Osteoblast (primary cell): ENCODE results near the gene PCSK5. TPM values are rescaled to one million over a fixed set of nuclear protein-coding genes. Genes with fewer than 3 reads are reported as not detected.

Experiments
- DNase-seq: peaks from one replicate; pipeline ENCODE4 v3.0.0; 2011; ENCODE audit warnings: low spot score, mixed read lengths; ENCODE audit not compliant: insufficient read length; ENCODE audit errors: missing footprints
- H2AFZ ChIP-seq: 2 replicates; pipeline ENCODE4 v1.6.0; 2011; ENCODE audit warnings: mild to moderate bottlenecking, low read length
- H3K27ac ChIP-seq: 2 replicates; pipeline ENCODE4 v1.5.1; 2011; ENCODE audit warnings: mild to moderate bottlenecking, low read depth, low read length, moderate library complexity
- H3K27me3 ChIP-seq: 2 replicates; pipeline ENCODE4 v1.6.0; 2012; ENCODE audit warnings: mild to moderate bottlenecking, control low read depth, inconsistent platforms, low read length, moderate library complexity; ENCODE audit not compliant: insufficient read depth
- H3K36me3 ChIP-seq: 2 replicates; pipeline ENCODE4 v1.5.1; 2011; ENCODE audit warnings: mild to moderate bottlenecking, low read length, control low read depth, moderate library complexity; ENCODE audit not compliant: insufficient read depth
- H3K4me1 ChIP-seq: 2 replicates; pipeline ENCODE4 v1.5.1; 2011; ENCODE audit warnings: mild to moderate bottlenecking, low read length, control low read depth, moderate library complexity; ENCODE audit not compliant: insufficient read depth
- H3K4me2 ChIP-seq: 2 replicates; pipeline ENCODE4 v1.6.0; 2011; ENCODE audit warnings: mild to moderate bottlenecking, low read length; ENCODE audit not compliant: insufficient read depth
- H3K4me3 ChIP-seq: fragments of 200-600 bp; sonication (generic); 3 replicates; pipeline ENCODE4 v1.5.1; 2012; ENCODE audit warnings: mild to moderate bottlenecking, low read length, inconsistent platforms; ENCODE audit not compliant: insufficient read depth
- H3K79me2 ChIP-seq: 2 replicates; pipeline ENCODE4 v1.6.0; 2012; ENCODE audit warnings: mild to moderate bottlenecking, low read length, control low read depth, inconsistent platforms; ENCODE audit not compliant: insufficient read depth
- H3K9me3 ChIP-seq: 2 replicates; pipeline ENCODE4 v1.5.1; 2011; ENCODE audit warnings: low read depth, low read length, control low read depth
- H4K20me1 ChIP-seq: 2 replicates; pipeline ENCODE4 v1.6.0; 2012; ENCODE audit warnings: mild to moderate bottlenecking, low read length, control low read depth; ENCODE audit not compliant: insufficient read depth
- total RNA-seq: library from RNA; depleted of rRNA; stranded (reverse); fragments of >200 nt; gene quantifications from 2 replicates; pipeline ENCODE4 v1.2.3, GENCODE V29; 2012
- TF ChIP-seq, protein P1 (sequence below): IDR thresholded peaks from 2 replicates; pipeline ENCODE4 v1.5.1; 2011; ENCODE audit warnings: mild to moderate bottlenecking, low read depth, low read length, moderate library complexity; ENCODE audit errors: extremely low read depth

Gene PCSK5
- total RNA-seq, 1 donor, result 14.5 TPM

GRCh38 chr9:75993434-75993833 is 103.0 kb downstream of the PCSK5 start:
- peak overlapping the region; percentile 33 for H2AFZ ChIP-seq
- H3K4me1 ChIP-seq, result peaks cover 8% of the 10 kb centered on the region
- H3K79me2 ChIP-seq, result no peaks in the 10 kb centered on the region
- H3K4me3 ChIP-seq, result no peak overlapping the region
- H3K36me3 ChIP-seq, result no peaks in the 10 kb centered on the region
- H3K27me3 ChIP-seq, result no peaks in the 10 kb centered on the region
- H4K20me1 ChIP-seq, result no peaks in the 10 kb centered on the region
- TF ChIP-seq, protein P1, sequence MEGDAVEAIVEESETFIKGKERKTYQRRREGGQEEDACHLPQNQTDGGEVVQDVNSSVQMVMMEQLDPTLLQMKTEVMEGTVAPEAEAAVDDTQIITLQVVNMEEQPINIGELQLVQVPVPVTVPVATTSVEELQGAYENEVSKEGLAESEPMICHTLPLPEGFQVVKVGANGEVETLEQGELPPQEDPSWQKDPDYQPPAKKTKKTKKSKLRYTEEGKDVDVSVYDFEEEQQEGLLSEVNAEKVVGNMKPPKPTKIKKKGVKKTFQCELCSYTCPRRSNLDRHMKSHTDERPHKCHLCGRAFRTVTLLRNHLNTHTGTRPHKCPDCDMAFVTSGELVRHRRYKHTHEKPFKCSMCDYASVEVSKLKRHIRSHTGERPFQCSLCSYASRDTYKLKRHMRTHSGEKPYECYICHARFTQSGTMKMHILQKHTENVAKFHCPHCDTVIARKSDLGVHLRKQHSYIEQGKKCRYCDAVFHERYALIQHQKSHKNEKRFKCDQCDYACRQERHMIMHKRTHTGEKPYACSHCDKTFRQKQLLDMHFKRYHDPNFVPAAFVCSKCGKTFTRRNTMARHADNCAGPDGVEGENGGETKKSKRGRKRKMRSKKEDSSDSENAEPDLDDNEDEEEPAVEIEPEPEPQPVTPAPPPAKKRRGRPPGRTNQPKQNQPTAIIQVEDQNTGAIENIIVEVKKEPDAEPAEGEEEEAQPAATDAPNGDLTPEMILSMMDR, result no peak
- no peak for DNase-seq
- H3K4me2 ChIP-seq, result no peak overlapping the region
- no peaks in the 10 kb centered on the region for H3K9me3 ChIP-seq
- no peak overlapping the region for H3K27ac ChIP-seq

DNA sequence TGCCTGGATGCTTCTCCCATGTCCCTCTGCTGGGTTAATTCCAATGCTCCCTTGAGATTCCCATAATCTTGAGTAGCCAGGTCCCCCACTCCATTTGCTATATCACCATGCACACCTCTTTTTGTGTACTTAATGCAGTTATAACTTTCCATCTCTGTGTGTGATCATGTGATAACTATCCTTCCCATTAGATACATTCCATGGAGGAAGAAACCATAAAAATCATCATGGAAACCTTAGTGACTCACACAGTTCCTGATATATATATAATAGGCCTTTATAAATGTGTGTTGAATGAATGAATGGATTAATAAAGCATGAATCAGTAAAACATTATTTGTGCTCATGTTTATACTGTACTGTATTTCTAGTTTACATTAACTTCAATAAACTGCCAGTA is 104.6 kb downstream of the PCSK5 start:
- Histone ChIP-seq H3K27ac (no peak overlapping the region), H2AFZ (no peak overlapping the region), H3K4me2 (no peak overlapping the region), H3K9me3 (no peaks in the 10 kb centered on the region), H3K79me2 (no peaks in the 10 kb centered on the region), H3K36me3 (no peaks in the 10 kb centered on the region), H4K20me1 (no peaks in the 10 kb centered on the region), H3K4me3 (no peak overlapping the region), H3K4me1 (peaks cover 8% of the 10 kb centered on the region), H3K27me3 (no peaks in the 10 kb centered on the region)
- no peak for DNase-seq
- TF ChIP-seq, protein P1, result no peak

DNA sequence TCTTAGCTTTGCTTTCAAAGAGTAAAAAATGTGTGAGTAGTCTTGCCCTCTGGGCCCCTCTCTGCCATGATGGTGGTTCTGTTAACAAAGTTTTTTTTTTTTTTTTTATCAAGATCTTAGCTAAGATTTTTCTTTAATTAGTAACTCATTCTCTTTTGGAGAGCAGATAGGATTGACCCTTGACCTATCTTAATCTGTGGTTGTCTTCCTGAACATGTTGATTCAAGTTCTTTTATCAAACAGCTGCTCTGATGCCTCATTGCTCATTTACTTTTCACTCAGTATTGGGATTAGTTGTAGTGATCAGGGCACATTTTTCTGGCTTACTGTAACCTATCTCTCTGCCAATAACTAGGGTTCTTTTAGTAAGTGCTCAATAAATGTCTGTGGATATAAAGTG is 106.3 kb downstream of the PCSK5 start:
- H3K36me3 ChIP-seq, result no peaks in the 10 kb centered on the region
- no peak for DNase-seq
- TF ChIP-seq, protein P1, result no peak

GRCh38 chr9:75997206-75997605 is 106.7 kb downstream of the PCSK5 start:
- TF ChIP-seq, protein P1, result no peak
- Histone ChIP-seq H4K20me1 (no peaks in the 10 kb centered on the region), H3K4me1 (peaks cover 8% of the 10 kb centered on the region), H3K27ac (no peak overlapping the region), H3K79me2 (no peaks in the 10 kb centered on the region), H3K9me3 (no peaks in the 10 kb centered on the region), H3K27me3 (no peaks in the 10 kb centered on the region), H3K4me3 (no peak overlapping the region), H2AFZ (no peak overlapping the region), H3K36me3 (no peaks in the 10 kb centered on the region), H3K4me2 (no peak overlapping the region)
- DNase-seq, result no peak

More for the DNA sequence above, 106.3 kb downstream of the PCSK5 start:
- Histone ChIP-seq H3K9me3 (no peaks in the 10 kb centered on the region), H2AFZ (no peak overlapping the region), H3K27me3 (no peaks in the 10 kb centered on the region), H3K27ac (no peak overlapping the region), H3K4me3 (no peak overlapping the region), H4K20me1 (no peaks in the 10 kb centered on the region), H3K4me1 (peaks cover 8% of the 10 kb centered on the region), H3K4me2 (no peak overlapping the region), H3K79me2 (no peaks in the 10 kb centered on the region)
